IPS DF 19.7 (cell line): Measurements from ENCODE around the gene VSIG4.
"Not testable (repeated sequence)": the region's sequence is repeated elsewhere in the genome, so short reads cannot be mapped to it uniquely, and the experiment has no call there.

Experiments used
- DNase-seq: peaks from one replicate; pipeline ENCODE4 v3.0.0-alpha.2; 2013; ENCODE audit warnings: low read depth, low spot score

Gene VSIG4

GRCh38 chrX:65977161-65977560 is 62.7 kb downstream of the VSIG4 start:
- DNase-seq, result not testable (repeated sequence)

- no peak for DNase-seq
Observed at GRCh38 chrX:65976161-65976560, 63.7 kb downstream of the VSIG4 start.

GRCh38 chrX:65975161-65975751 is 64.6 kb downstream of the VSIG4 start:
- DNase-seq, result not testable (repeated sequence)
